Uterus (tissue), 2 donors: Measurements from ENCODE around the gene INPP4A.

Experiments used
- CTCF ChIP-seq, 4 experiments: fragments of 200-600 bp in 2 of 4; fragments of 450-650 bp in 2 of 4; sonication (generic) in 2 of 4; IDR thresholded peaks; one replicate each; pipeline ENCODE4 v1.5.1; 2016 to 2019; ENCODE audit warnings: antibody characterized with exemption in 4 of 4, mild to moderate bottlenecking in 2 of 4, moderate library complexity in 1 of 4
- POLR2A ChIP-seq, 2 donors: fragments of 450-650 bp; IDR thresholded peaks; one replicate each; pipeline ENCODE4 v1.6.1; 2016; ENCODE audit warnings: antibody characterized with exemption in 2 of 2, mild to moderate bottlenecking in 1 of 2, moderate library complexity in 1 of 2

- no peak for TF ChIP-seq CTCF (IDR thresholded peaks at IDR 0.05)
- TF ChIP-seq POLR2A (IDR thresholded peaks at IDR 0.05), result no peak
Measured at GRCh38 chr2:98560256-98560771, 115.7 kb downstream of the INPP4A start.
